Stimulated activated CD4-positive, alpha-beta T cell treated with anti-CD3 and anti-CD28 coated beads, Interleukin-4, amount 100 ng/mL, for 24 hours (primary cell): ENCODE measurements around the gene BATF3.
"Not testable (repeated sequence)": the region's sequence is repeated elsewhere in the genome, so short reads cannot be mapped to it uniquely, and the experiment has no call there.

Experiments
- DNase-seq: peaks from one replicate; pipeline ENCODE4 v3.0.0-alpha.2; 2020

The BATF3 gene

GRCh38 chr1:212655668-212656440 is 43.8 kb downstream of the BATF3 start:
- DNase-seq: no peak

GRCh38 chr1:212652609-212653008 is 47.0 kb downstream of the BATF3 start:
- DNase-seq: no peak

- no peak for DNase-seq
Measured at GRCh38 chr1:212651977-212652376, 47.7 kb downstream of the BATF3 start.

- no peak for DNase-seq
Measured at GRCh38 chr1:212651521-212651920, 48.1 kb downstream of the BATF3 start.

GRCh38 chr1:212650228-212650627 is 49.4 kb downstream of the BATF3 start:
- DNase-seq: no peak

- DNase-seq: no peak
Measured at GRCh38 chr1:212649020-212649419, 50.6 kb downstream of the BATF3 start.

GRCh38 chr1:212648431-212648830 is 51.2 kb downstream of the BATF3 start:
- DNase-seq: no peak

- no peak for DNase-seq
Measured at GRCh38 chr1:212647004-212647403, 52.6 kb downstream of the BATF3 start.

GRCh38 chr1:212646588-212646987 is 53.1 kb downstream of the BATF3 start:
- no peak for DNase-seq

GRCh38 chr1:212645546-212646543 is 53.8 kb downstream of the BATF3 start:
- DNase-seq: no peak

GRCh38 chr1:212644866-212645545 is 54.6 kb downstream of the BATF3 start:
- DNase-seq: no peak

GRCh38 chr1:212643877-212644276 is 55.8 kb downstream of the BATF3 start:
- DNase-seq: no peak

GRCh38 chr1:212641956-212642355 is 57.7 kb downstream of the BATF3 start:
- no peak for DNase-seq

- DNase-seq: no peak
Measured at GRCh38 chr1:212640223-212640878, 59.3 kb downstream of the BATF3 start.

GRCh38 chr1:212639524-212639923 is 60.1 kb downstream of the BATF3 start:
- not testable (repeated sequence) for DNase-seq

GRCh38 chr1:212638492-212639151 is 61.0 kb downstream of the BATF3 start:
- no peak for DNase-seq

- no peak for DNase-seq
Measured at GRCh38 chr1:212637902-212638301, 61.7 kb downstream of the BATF3 start.
